Neuronal stem cell (in vitro differentiated cells): ENCODE results near the gene IDNK.
"Not testable (repeated sequence)": the region's sequence is repeated elsewhere in the genome, so short reads cannot be mapped to it uniquely, and the experiment has no call there.

Experiments
- DNase-seq: peaks from one replicate; pipeline ENCODE4 v3.0.0-alpha.2; 2013; ENCODE audit warnings: low spot score
- H2AFZ ChIP-seq: one replicate; pipeline ENCODE4 v1.6.1; 2013; ENCODE audit warnings: mild to moderate bottlenecking, low read length, inconsistent platforms
- H2AK5ac ChIP-seq: 2 replicates; pipeline ENCODE4 v1.6.1; 2013; ENCODE audit warnings: low read depth, mild to moderate bottlenecking, inconsistent platforms, low read length, moderate library complexity, mixed read lengths
- H2BK120ac ChIP-seq: 2 replicates; pipeline ENCODE4 v1.6.1; 2013; ENCODE audit warnings: low read depth, mild to moderate bottlenecking, inconsistent platforms, low read length, moderate library complexity, mixed read lengths
- H2BK12ac ChIP-seq: one replicate; pipeline ENCODE4 v1.6.1; 2013; ENCODE audit warnings: low read length, inconsistent platforms
- H2BK15ac ChIP-seq: 2 replicates; pipeline ENCODE4 v1.6.1; 2013; ENCODE audit warnings: mild to moderate bottlenecking, low read length, inconsistent platforms, mixed read lengths
- H2BK5ac ChIP-seq: one replicate; pipeline ENCODE4 v1.6.1; 2013; ENCODE audit warnings: inconsistent platforms, mild to moderate bottlenecking, low read length, moderate library complexity
- H3K14ac ChIP-seq: one replicate; pipeline ENCODE4 v1.6.1; 2013; ENCODE audit warnings: low read length, inconsistent platforms
- H3K18ac ChIP-seq: 2 replicates; pipeline ENCODE4 v1.6.1; 2013; ENCODE audit warnings: low read length, inconsistent platforms
- H3K23ac ChIP-seq: 2 replicates; pipeline ENCODE4 v1.6.1; 2013; ENCODE audit warnings: low read depth, mild to moderate bottlenecking, mixed read lengths, low read length, inconsistent platforms; ENCODE audit not compliant: poor library complexity
- H3K27ac ChIP-seq: replicated peaks from 3 replicates; pipeline ENCODE4 v1.5.1; 2013; ENCODE audit warnings: low read length, inconsistent platforms
- H3K27me3 ChIP-seq, 3 experiments: 2 replicates each; pipeline ENCODE4 v1.6.1; 2013; ENCODE audit warnings: low read length in 3 of 3, mild to moderate bottlenecking in 2 of 3, inconsistent platforms in 1 of 3, low read depth in 1 of 3, mixed read lengths in 1 of 3, moderate library complexity in 1 of 3; ENCODE audit not compliant: control insufficient read depth in 3 of 3, insufficient read depth in 3 of 3
- H3K36me3 ChIP-seq, 2 donors: replicated peaks in 1 of 2; 2 replicates each; pipeline ENCODE4 v1.6.1; 2013; ENCODE audit warnings: low read length in 2 of 2; ENCODE audit not compliant: control insufficient read depth in 2 of 2, insufficient read depth in 2 of 2
- H3K4ac ChIP-seq: 2 replicates; pipeline ENCODE4 v1.6.1; 2013; ENCODE audit warnings: inconsistent platforms, mild to moderate bottlenecking, low read length, moderate library complexity
- H3K4me1 ChIP-seq, 2 donors: 1 replicate in 1 of 2; 2 replicates in 1 of 2; pipeline ENCODE4 v1.6.1; 2013; ENCODE audit warnings: low read length in 2 of 2, low read depth in 1 of 2; ENCODE audit not compliant: control insufficient read depth in 2 of 2, insufficient read depth in 1 of 2
- H3K4me2 ChIP-seq: one replicate; pipeline ENCODE4 v1.6.1; 2013; ENCODE audit warnings: mild to moderate bottlenecking, low read length, inconsistent platforms; ENCODE audit not compliant: insufficient read depth, poor library complexity, severe bottlenecking
- H3K4me3 ChIP-seq, 2 donors: 2 replicates each; pipeline ENCODE4 v1.5.1; 2013; ENCODE audit warnings: low read length in 2 of 2, mild to moderate bottlenecking in 2 of 2, inconsistent platforms in 1 of 2, moderate library complexity in 1 of 2
- H3K79me1 ChIP-seq: one replicate; pipeline ENCODE4 v1.6.1; 2013; ENCODE audit warnings: low read depth, mild to moderate bottlenecking, inconsistent platforms, low read length, moderate library complexity
- H3K9ac ChIP-seq: one replicate; pipeline ENCODE4 v1.6.1; 2013; ENCODE audit warnings: mild to moderate bottlenecking, low read depth, low read length, inconsistent platforms; ENCODE audit not compliant: poor library complexity
- H3K9me3 ChIP-seq, 2 donors: replicated peaks in 1 of 2; 2 replicates each; pipeline versions ENCODE3 to v1.6.1; 2013; ENCODE audit warnings: low read length in 2 of 2, mild to moderate bottlenecking in 2 of 2, inconsistent platforms in 1 of 2, low read depth in 1 of 2, mixed read lengths in 1 of 2, moderate library complexity in 1 of 2; ENCODE audit not compliant: control insufficient read depth in 2 of 2, insufficient read depth in 1 of 2
- H4K8ac ChIP-seq: one replicate; pipeline ENCODE4 v1.6.1; 2013; ENCODE audit warnings: low read depth, mild to moderate bottlenecking, inconsistent platforms, low read length, moderate library complexity
- H4K91ac ChIP-seq: one replicate; pipeline ENCODE4 v1.6.1; 2013; ENCODE audit warnings: low read length, low read depth, mild to moderate bottlenecking, inconsistent platforms; ENCODE audit not compliant: poor library complexity
- WGBS, 2 donors: extraction: QIAGEN DNeasy Blood & Tissue Kit; methylation state at CpG; one replicate each; pipeline ENCODE4 v1.1.7; 2013; ENCODE audit warnings: missing lambda C conversion rate in 2 of 2, mixed read lengths in 1 of 2; ENCODE audit not compliant: insufficient read length in 2 of 2, insufficient replicate concordance in 1 of 2; ENCODE audit errors: extremely low coverage in 2 of 2; 5-methylcytosine and 5-hydroxymethylcytosine counted together

Gene IDNK

DNA sequence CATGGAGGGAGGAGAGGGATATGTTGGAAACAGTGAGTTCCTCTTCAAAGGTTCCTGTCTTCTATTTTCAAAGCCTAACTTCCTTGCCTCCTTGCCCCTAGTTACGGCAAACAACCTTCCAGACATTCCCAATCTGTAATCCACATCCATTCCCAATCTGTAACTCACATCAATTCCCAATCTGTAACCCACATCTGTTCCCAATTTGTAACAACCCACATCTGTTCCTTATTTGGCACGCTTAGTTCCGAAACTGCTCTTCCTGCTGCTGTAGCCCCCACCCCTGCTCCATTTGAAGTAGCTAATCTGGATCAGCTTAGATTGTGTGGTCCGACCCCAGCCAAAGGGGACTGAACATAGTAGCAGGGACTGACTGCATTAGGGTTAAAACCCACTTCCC, 23.9 kb upstream of the IDNK start:
- Histone ChIP-seq H3K4me3 (no peak overlapping the region), H3K4me2 (no peak overlapping the region), H2AK5ac (no peak overlapping the region), H3K4ac (no peak overlapping the region), H3K9me3 (no peaks in the 10 kb centered on the region), H3K18ac (no peak overlapping the region), H3K14ac (no peak overlapping the region), H4K8ac (no peak overlapping the region), H3K27me3 (no peaks in the 10 kb centered on the region), H2BK15ac (no peak overlapping the region), H2BK12ac (no peak overlapping the region), H2AFZ (no peak overlapping the region), H3K27ac (no peak overlapping the region), H3K9ac (no peak overlapping the region), H2BK120ac (no peak overlapping the region), H2BK5ac (no peak overlapping the region), H3K79me1 (no peaks in the 10 kb centered on the region), H3K36me3 (no peaks in the 10 kb centered on the region), H4K91ac (no peak overlapping the region), H3K4me1 (no peaks in the 10 kb centered on the region), H3K23ac (no peak overlapping the region)
- WGBS, 2 donors: no CpG with 5 or more reads among the region's 4 CpGs
- no peak for DNase-seq

DNA sequence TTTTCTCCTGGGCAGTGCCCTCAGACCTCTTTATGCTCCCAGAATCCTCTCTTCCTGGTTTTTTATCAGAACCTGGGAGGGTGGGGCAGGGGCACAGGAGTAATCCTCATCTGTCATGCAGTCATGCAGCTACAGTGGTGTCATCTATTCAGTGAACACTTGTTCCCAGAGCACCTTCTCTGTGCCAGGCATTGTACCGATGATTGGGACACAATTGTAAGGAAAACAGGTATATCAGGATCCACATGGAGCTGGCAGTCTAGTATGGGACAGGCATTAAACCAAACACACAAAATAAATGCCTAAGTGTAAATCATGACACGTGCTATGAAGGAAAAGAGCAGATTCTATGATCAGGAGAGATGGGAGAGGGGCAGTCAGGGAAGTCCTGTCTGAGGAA, 21.5 kb upstream of the IDNK start:
- Histone ChIP-seq H3K27me3 (no peaks in the 10 kb centered on the region), H3K18ac (no peak overlapping the region), H3K23ac (no peak overlapping the region), H3K4ac (no peak overlapping the region), H2AK5ac (no peak overlapping the region), H3K36me3 (no peaks in the 10 kb centered on the region), H3K9ac (no peak overlapping the region), H3K4me3 (no peak overlapping the region), H3K27ac (no peak overlapping the region), H4K91ac (no peak overlapping the region), H2AFZ (no peak overlapping the region), H2BK15ac (no peak overlapping the region), H4K8ac (no peak overlapping the region), H3K4me2 (no peak overlapping the region), H3K79me1 (no peaks in the 10 kb centered on the region), H3K14ac (no peak overlapping the region), H2BK5ac (no peak overlapping the region), H3K9me3 (no peaks in the 10 kb centered on the region), H2BK120ac (no peak overlapping the region), H3K4me1 (no peaks in the 10 kb centered on the region), H2BK12ac (no peak overlapping the region)
- DNase-seq: no peak
- no CpG with 5 or more reads among the region's 2 CpGs for WGBS, 2 donors

DNA sequence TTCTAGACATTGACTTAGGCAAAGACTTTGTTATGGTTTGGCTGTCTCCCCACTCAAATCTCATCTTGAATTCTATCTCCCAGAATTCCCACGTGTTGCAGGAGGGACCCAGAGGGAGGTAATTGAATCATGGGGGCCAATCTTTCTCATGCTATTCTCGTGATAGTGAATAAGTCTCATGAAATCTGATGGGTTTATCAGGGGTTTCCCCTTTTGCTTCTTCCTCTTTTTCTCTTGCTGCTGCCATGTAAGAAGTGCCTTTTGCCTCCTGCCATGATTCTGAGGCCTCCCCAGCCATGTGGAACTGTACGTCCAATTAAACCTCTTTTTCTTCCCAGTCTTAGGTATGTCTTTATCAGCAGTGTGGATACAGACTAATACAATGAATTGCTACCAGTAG, 15.3 kb upstream of the IDNK start:
- not testable (repeated sequence) for H3K4me1 ChIP-seq, H3K9ac ChIP-seq, H4K8ac ChIP-seq, H2BK12ac ChIP-seq, H2BK15ac ChIP-seq, H2AFZ ChIP-seq, H4K91ac ChIP-seq, H3K4ac ChIP-seq, H3K14ac ChIP-seq, H3K18ac ChIP-seq, H3K4me2 ChIP-seq, H3K79me1 ChIP-seq, DNase-seq, H3K27me3 ChIP-seq, H2AK5ac ChIP-seq, H2BK5ac ChIP-seq, H3K36me3 ChIP-seq, H2BK120ac ChIP-seq, H3K9me3 ChIP-seq, H3K27ac ChIP-seq, H3K23ac ChIP-seq, H3K4me3 ChIP-seq
- no CpG with 5 or more reads among the region's 3 CpGs for WGBS, 2 donors

DNA sequence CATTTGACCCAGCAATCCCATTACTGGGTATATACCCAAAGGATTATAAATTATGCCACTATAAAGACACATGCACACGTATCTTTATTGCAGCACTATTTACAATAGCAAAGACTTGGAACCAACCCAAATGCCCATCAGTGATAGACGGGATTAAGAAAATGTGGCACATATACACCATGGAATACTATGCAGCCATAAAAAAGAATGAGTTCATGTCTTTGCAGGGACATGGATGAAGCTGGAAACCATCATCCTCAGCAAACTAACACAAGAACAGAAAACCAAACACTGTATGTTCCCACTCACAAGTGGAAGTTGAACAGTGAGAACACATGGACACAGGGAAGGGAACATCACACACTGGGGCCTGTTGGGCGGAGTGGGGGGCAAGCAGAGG, 9.6 kb upstream of the IDNK start:
- not testable (repeated sequence) for H3K23ac ChIP-seq, H2BK5ac ChIP-seq, H3K4me1 ChIP-seq, H3K36me3 ChIP-seq, DNase-seq, H3K9ac ChIP-seq, H3K79me1 ChIP-seq, H3K4ac ChIP-seq, H2AFZ ChIP-seq, H2BK12ac ChIP-seq, H2BK120ac ChIP-seq, H4K91ac ChIP-seq, H3K14ac ChIP-seq, H3K4me3 ChIP-seq, H3K27ac ChIP-seq, H2AK5ac ChIP-seq, H3K4me2 ChIP-seq, H4K8ac ChIP-seq, H3K18ac ChIP-seq, H3K9me3 ChIP-seq, H2BK15ac ChIP-seq, H3K27me3 ChIP-seq
- WGBS, 2 donors: no CpG with 5 or more reads among the region's 3 CpGs
